DOHH2 (cell line): Measurements from ENCODE around the gene RAD51B.

Experiments
- H3F3A ChIP-seq: fragments of 200-600 bp; sonication (generic), shearing (Covaris generic); 2 replicates; pipeline ENCODE4 v1.6.0; 2016; ENCODE audit warnings: antibody characterized with exemption, mild to moderate bottlenecking; ENCODE audit not compliant: control insufficient read depth, insufficient read depth
- H3K27ac ChIP-seq: fragments of 200-600 bp; sonication (generic); 2 replicates; pipeline ENCODE4 v1.5.1; 2014; ENCODE audit warnings: low read depth, mild to moderate bottlenecking, low read length, moderate library complexity
- H3K27me3 ChIP-seq: fragments of 200-600 bp; sonication (generic); 2 replicates; pipeline ENCODE4 v1.6.1; 2014; ENCODE audit warnings: mild to moderate bottlenecking, low read length, mixed read lengths; ENCODE audit not compliant: control insufficient read depth
- H3K36me3 ChIP-seq: fragments of 200-600 bp; sonication (generic); 2 replicates; pipeline ENCODE4 v1.6.1; 2014; ENCODE audit warnings: mild to moderate bottlenecking, low read length, moderate library complexity, mixed read lengths; ENCODE audit not compliant: control insufficient read depth
- H3K4me1 ChIP-seq: fragments of 200-600 bp; sonication (generic); 2 replicates; pipeline ENCODE4 v1.6.1; 2014; ENCODE audit warnings: mild to moderate bottlenecking, low read length, mixed read lengths; ENCODE audit not compliant: control insufficient read depth
- H3K4me2 ChIP-seq: fragments of 200-600 bp; sonication (generic); 2 replicates; pipeline ENCODE4 v1.6.0; 2014; ENCODE audit warnings: mild to moderate bottlenecking, low read length, moderate library complexity
- H3K4me3 ChIP-seq: fragments of 200-600 bp; sonication (generic); 2 replicates; pipeline ENCODE4 v1.5.1; 2014; ENCODE audit warnings: mild to moderate bottlenecking, low read length, mixed read lengths
- H3K79me2 ChIP-seq: fragments of 200-600 bp; sonication (generic); 2 replicates; pipeline ENCODE4 v1.6.1; 2014; ENCODE audit warnings: mild to moderate bottlenecking, low read length, mixed read lengths; ENCODE audit not compliant: control insufficient read depth
- H3K9me2 ChIP-seq: fragments of 200-600 bp; sonication (generic); replicated peaks from 2 replicates; pipeline ENCODE4 v1.6.1; 2014; ENCODE audit warnings: mild to moderate bottlenecking, low read length, mixed read lengths; ENCODE audit not compliant: control insufficient read depth
- H3K9me3 ChIP-seq: fragments of 200-600 bp; sonication (generic); 2 replicates; pipeline ENCODE4 v1.6.1; 2014; ENCODE audit warnings: antibody characterized with exemption, low read length, mixed read lengths; ENCODE audit not compliant: control insufficient read depth, insufficient read depth
- H4K20me1 ChIP-seq: fragments of 200-600 bp; sonication (generic); 2 replicates; pipeline ENCODE4 v1.6.0; 2014; ENCODE audit warnings: low read depth, mild to moderate bottlenecking, antibody characterized with exemption, low read length, moderate library complexity; ENCODE audit not compliant: control insufficient read depth, insufficient read depth
- EZH2phosphoT487 ChIP-seq: fragments of 200-600 bp; sonication (generic); IDR thresholded peaks from 2 replicates; pipeline ENCODE4 v1.6.1; 2017; ENCODE audit warnings: borderline replicate concordance, mild to moderate bottlenecking, antibody characterized with exemption, low read length, moderate library complexity, mixed read lengths
- TF ChIP-seq, protein P1 (sequence below): fragments of 200-600 bp; sonication (generic); IDR thresholded peaks from one replicate; pipeline ENCODE4 v1.5.1; 2014; ENCODE audit warnings: antibody characterized with exemption, mild to moderate bottlenecking, low read depth, low read length; ENCODE audit not compliant: poor library complexity, severe bottlenecking

The RAD51B gene

GRCh38 chr14:68535404-68536017 lies 715.9 kb downstream of the RAD51B start:
- no peaks in the 10 kb centered on the region for H3F3A ChIP-seq
- H3K4me1 ChIP-seq = no peaks in the 10 kb centered on the region
- H3K27me3 ChIP-seq = no peaks in the 10 kb centered on the region
- no peaks in the 10 kb centered on the region for H3K9me2 ChIP-seq
- H3K27ac ChIP-seq = no peak overlapping the region
- H3K9me3 ChIP-seq = peaks cover under 1% of the 10 kb centered on the region; the same call in 1 of the 2 replicates
- no peaks in the 10 kb centered on the region for H3K36me3 ChIP-seq
- no peak overlapping the region for H3K4me3 ChIP-seq
- TF ChIP-seq EZH2phosphoT487 = no peak
- TF ChIP-seq, protein P1, sequence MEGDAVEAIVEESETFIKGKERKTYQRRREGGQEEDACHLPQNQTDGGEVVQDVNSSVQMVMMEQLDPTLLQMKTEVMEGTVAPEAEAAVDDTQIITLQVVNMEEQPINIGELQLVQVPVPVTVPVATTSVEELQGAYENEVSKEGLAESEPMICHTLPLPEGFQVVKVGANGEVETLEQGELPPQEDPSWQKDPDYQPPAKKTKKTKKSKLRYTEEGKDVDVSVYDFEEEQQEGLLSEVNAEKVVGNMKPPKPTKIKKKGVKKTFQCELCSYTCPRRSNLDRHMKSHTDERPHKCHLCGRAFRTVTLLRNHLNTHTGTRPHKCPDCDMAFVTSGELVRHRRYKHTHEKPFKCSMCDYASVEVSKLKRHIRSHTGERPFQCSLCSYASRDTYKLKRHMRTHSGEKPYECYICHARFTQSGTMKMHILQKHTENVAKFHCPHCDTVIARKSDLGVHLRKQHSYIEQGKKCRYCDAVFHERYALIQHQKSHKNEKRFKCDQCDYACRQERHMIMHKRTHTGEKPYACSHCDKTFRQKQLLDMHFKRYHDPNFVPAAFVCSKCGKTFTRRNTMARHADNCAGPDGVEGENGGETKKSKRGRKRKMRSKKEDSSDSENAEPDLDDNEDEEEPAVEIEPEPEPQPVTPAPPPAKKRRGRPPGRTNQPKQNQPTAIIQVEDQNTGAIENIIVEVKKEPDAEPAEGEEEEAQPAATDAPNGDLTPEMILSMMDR = no peak
- H4K20me1 ChIP-seq = no peaks in the 10 kb centered on the region
- no peaks in the 10 kb centered on the region for H3K79me2 ChIP-seq
- no peak overlapping the region for H3K4me2 ChIP-seq

DNA sequence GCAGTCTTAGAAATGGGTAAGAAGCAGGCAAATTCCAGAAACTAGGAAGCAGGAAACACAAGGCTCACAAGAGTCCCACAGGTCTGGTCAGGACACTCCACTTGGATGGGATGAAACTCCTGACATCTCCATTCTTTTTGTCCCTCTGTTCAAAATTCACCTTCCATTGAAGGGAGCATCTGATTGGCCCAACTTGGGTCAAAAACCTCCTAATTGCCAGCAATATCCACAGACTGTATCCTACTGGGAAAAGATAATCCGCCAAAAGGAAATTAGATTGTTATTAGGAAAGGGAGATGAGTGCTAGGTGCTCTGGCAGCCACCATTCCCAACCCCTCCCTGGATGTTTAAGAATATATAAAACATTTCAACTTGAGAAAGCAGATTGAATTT lies 716.4 kb downstream of the RAD51B start:
- no peaks in the 10 kb centered on the region for H3K4me1 ChIP-seq

DNA sequence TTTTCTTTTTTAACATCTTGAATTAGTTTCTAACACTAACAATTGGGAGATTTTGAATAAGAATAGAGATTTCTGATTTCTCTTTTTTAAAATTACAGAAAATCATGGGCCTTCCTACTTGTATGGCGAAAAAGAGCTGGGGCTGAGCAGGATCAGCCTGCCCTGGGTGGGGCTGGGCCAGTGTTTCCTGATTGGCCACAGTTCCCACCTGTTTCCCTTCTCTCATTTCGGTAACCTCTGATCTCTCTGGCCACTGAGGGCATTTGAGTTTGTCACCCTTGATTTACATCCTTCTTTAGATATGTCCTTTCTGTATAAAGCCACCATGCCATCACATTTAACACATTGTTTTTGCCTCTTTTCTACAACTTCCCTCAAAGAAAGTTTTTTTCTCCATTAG lies 719.1 kb downstream of the RAD51B start:
- no peaks in the 10 kb centered on the region for H3K9me3 ChIP-seq
- H3K4me1 ChIP-seq = no peaks in the 10 kb centered on the region
- no peaks in the 10 kb centered on the region for H3K27me3 ChIP-seq
- no peak overlapping the region for H3K4me2 ChIP-seq
- no peaks in the 10 kb centered on the region for H3K79me2 ChIP-seq
- H4K20me1 ChIP-seq = no peaks in the 10 kb centered on the region
- H3F3A ChIP-seq = no peaks in the 10 kb centered on the region
- H3K27ac ChIP-seq = no peak overlapping the region
- no peaks in the 10 kb centered on the region for H3K9me2 ChIP-seq
- no peaks in the 10 kb centered on the region for H3K36me3 ChIP-seq
- TF ChIP-seq, protein P1 = no peak
- no peak for TF ChIP-seq EZH2phosphoT487
- no peak overlapping the region for H3K4me3 ChIP-seq

More for the DNA sequence above, 716.4 kb downstream of the RAD51B start:
- Histone ChIP-seq H3K9me2 (no peaks in the 10 kb centered on the region), H4K20me1 (no peaks in the 10 kb centered on the region), H3K4me2 (no peak overlapping the region), H3K9me3 (no peaks in the 10 kb centered on the region), H3K4me3 (no peak overlapping the region), H3K27ac (no peak overlapping the region), H3K79me2 (no peaks in the 10 kb centered on the region), H3K27me3 (no peaks in the 10 kb centered on the region), H3F3A (no peaks in the 10 kb centered on the region), H3K36me3 (no peaks in the 10 kb centered on the region)
- TF ChIP-seq, protein P1 = no peak
- TF ChIP-seq EZH2phosphoT487 = no peak
